Kidney (tissue), 14 donors: ENCODE results near the gene GMIP. TPM values are rescaled to one million over a fixed set of nuclear protein-coding genes. Genes with fewer than 3 reads are reported as not detected.
"Not testable (repeated sequence)": the region's sequence is repeated elsewhere in the genome, so short reads cannot be mapped to it uniquely, and the experiment has no call there.

Source experiments
- DNase-seq, 5 donors: peaks; one replicate each; pipeline ENCODE4 v3.0.0-alpha.2; 2013 to 2020
- FAIRE-seq: peaks from 2 replicates; lab custom pipeline; 2012; peaks lifted over from hg19 to GRCh38; lab: Jason Lieb, UNC
- H3K27ac ChIP-seq, 2 donors: one replicate each; pipeline ENCODE4 v1.7.0; 2013; ENCODE audit warnings: low read depth in 2 of 2, low read length in 2 of 2, inconsistent platforms in 1 of 2
- H3K27me3 ChIP-seq: one replicate; pipeline ENCODE4 v1.7.1; 2013; ENCODE audit warnings: low read length, inconsistent platforms; ENCODE audit not compliant: control insufficient read depth, insufficient read depth
- H3K36me3 ChIP-seq, 3 donors: one replicate each; pipeline versions ENCODE4 v1.7.0 to v1.7.1; 2013; ENCODE audit warnings: low read length in 3 of 3, control low read depth in 1 of 3, inconsistent platforms in 1 of 3; ENCODE audit not compliant: insufficient read depth in 3 of 3, control insufficient read depth in 2 of 3
- H3K4me1 ChIP-seq, 3 donors: one replicate each; pipeline versions ENCODE4 v1.7.0 to v1.7.1; 2013; ENCODE audit warnings: low read length in 3 of 3, inconsistent platforms in 1 of 3, low read depth in 1 of 3; ENCODE audit not compliant: control insufficient read depth in 2 of 3, insufficient read depth in 2 of 3
- H3K4me3 ChIP-seq, 3 donors: one replicate each; pipeline versions ENCODE4 v1.7.0 to v1.8.1; 2013; ENCODE audit warnings: low read length in 3 of 3, control low read depth in 1 of 3, inconsistent platforms in 1 of 3
- H3K9ac ChIP-seq, 3 donors: one replicate each; pipeline versions ENCODE4 v1.7.0 to v1.7.1; 2013; ENCODE audit warnings: low read length in 3 of 3, control low read depth in 1 of 3, inconsistent platforms in 1 of 3
- H3K9me3 ChIP-seq, 3 donors: one replicate each; pipeline versions ENCODE4 v1.7.0 to v1.7.1; 2013; ENCODE audit warnings: low read length in 3 of 3, control low read depth in 1 of 3, inconsistent platforms in 1 of 3; ENCODE audit not compliant: control insufficient read depth in 2 of 3, insufficient read depth in 1 of 3
- intact Hi-C: fragments of 100-400 bp; cut with DNase I; formaldehyde crosslinking; loops from one replicate; pipeline ENCODE4 v1.11.1; 2022
- polyA plus RNA-seq: library from polyadenylated mRNA; stranded (reverse); fragments of 350-450 nt; fragmentation: Illumina TruSeq; extraction: RNeasy Lipid Tissue Mini Kit (QIAGEN cat#74804); gene quantifications from one replicate; pipeline ENCODE4 v1.2.3, GENCODE V29; 2014; ENCODE audit warnings: low read depth, low replicate concordance; ENCODE audit not compliant: insufficient read depth
- total RNA-seq: library from RNA; stranded (reverse); fragmentation: NEBNext Ultra II Directional; extraction: Animal tissue kit (Norgen Biotek cat#: 25700); gene quantifications from one replicate; pipeline ENCODE4 v1.2.1, GENCODE V29; 2021
- TF ChIP-seq, protein P1 (sequence below): IDR thresholded peaks from 3 replicates; pipeline ENCODE4 v1.5.1; 2012; ENCODE audit warnings: mild to moderate bottlenecking, moderate library complexity, borderline replicate concordance; ENCODE audit not compliant: insufficient read depth; ENCODE audit errors: extremely low read depth
- donor health status: control.
- donor health status: control.
- donor health status: control.
- donor health status: control.
- donor health status: control.
- donor health status: DM: yes; HTN: yes; CAD: no.
- donor health status: Normal renal cell carcinoma (clear cell type).

Gene GMIP
- total and polyA plus RNA-seq, 2 donors from 2014 or later = 3.3 to 18.8 TPM

DNA sequence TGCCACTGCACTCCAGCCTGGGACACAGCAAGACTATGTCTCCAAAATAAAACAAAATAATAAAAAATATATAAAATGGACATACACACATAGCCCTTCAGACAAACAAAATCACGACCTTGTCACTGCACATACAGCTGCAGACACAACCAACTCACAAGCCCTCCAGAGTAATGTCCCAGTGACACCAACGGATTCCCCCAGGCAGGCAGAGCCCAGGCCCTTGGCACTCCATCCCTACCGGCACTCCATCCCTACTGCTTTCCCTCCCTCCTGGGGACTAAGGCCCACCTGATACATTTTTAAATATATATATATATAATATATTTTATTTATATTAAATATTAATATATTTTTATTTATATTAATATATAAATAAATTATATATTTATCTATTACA is 43.6 kb upstream of the GMIP start:
- intact Hi-C loops = no loop called here
- Histone ChIP-seq H3K4me1 (no peaks in the 10 kb centered on the region), H3K27ac (no peak overlapping the region), H3K27me3 (no peaks in the 10 kb centered on the region), H3K9me3 (no peaks in the 10 kb centered on the region), H3K36me3 (no peaks in the 10 kb centered on the region), H3K4me3 (no peak overlapping the region), H3K9ac (no peak overlapping the region)
- TF ChIP-seq, protein P1, sequence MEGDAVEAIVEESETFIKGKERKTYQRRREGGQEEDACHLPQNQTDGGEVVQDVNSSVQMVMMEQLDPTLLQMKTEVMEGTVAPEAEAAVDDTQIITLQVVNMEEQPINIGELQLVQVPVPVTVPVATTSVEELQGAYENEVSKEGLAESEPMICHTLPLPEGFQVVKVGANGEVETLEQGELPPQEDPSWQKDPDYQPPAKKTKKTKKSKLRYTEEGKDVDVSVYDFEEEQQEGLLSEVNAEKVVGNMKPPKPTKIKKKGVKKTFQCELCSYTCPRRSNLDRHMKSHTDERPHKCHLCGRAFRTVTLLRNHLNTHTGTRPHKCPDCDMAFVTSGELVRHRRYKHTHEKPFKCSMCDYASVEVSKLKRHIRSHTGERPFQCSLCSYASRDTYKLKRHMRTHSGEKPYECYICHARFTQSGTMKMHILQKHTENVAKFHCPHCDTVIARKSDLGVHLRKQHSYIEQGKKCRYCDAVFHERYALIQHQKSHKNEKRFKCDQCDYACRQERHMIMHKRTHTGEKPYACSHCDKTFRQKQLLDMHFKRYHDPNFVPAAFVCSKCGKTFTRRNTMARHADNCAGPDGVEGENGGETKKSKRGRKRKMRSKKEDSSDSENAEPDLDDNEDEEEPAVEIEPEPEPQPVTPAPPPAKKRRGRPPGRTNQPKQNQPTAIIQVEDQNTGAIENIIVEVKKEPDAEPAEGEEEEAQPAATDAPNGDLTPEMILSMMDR = no peak
- FAIRE-seq = no peak
- DNase-seq = peak in 2 of 5 donors; percentile 27 to 32

DNA sequence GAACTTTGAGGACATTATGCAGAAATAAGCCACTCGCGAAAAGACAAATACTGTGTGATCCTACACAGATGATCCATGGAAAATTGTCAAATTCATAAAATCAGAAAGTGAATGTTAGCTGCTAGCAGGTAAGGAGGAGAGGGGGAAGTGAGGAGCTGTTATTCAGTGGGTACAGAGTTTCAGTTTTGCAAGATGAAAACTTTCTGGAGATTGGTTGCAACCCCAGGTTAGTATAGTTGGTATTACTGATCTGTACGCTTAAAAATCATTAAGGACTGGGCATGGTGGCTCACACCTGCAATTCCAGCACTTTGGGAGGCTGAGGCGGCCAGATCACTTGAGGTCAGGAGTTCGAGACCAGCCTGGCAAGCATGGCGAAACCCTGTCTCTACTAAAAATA is 43.1 kb upstream of the GMIP start:
- DNase-seq = no peak
- H3K4me3 ChIP-seq = no peak overlapping the region
- TF ChIP-seq, protein P1 = no peak
- H3K27ac ChIP-seq = no peak overlapping the region
- FAIRE-seq = no peak
- H3K36me3 ChIP-seq = no peaks in the 10 kb centered on the region
- H3K9me3 ChIP-seq = peaks cover 0 to under 1% (median 0%) of the 10 kb centered on the region in 3 donors
- intact Hi-C loops = no loop called here
- no peaks in the 10 kb centered on the region for H3K4me1 ChIP-seq
- no peaks in the 10 kb centered on the region for H3K27me3 ChIP-seq
- no peak overlapping the region for H3K9ac ChIP-seq

DNA sequence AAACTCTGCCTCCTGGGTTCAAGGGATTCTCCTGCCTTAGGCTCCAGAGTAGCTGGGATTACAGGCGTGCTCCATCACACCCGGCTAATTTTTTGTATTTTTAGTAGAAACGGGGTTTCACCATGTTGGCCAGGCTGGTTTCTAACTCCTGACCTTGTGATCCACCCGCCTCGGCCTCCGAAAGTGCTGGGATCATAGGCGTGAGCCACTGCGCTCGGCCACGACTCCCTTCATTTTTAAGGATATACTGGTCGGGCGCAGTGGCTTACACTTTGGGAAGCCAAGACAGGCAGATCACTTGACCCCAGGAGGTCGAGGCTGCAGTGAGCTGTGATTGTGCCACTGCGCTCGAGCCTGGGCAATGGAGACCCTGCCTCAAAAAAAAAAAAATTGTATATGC is 42.7 kb upstream of the GMIP start:
- H3K36me3 ChIP-seq, intact Hi-C loops, FAIRE-seq: not testable (repeated sequence)

DNA sequence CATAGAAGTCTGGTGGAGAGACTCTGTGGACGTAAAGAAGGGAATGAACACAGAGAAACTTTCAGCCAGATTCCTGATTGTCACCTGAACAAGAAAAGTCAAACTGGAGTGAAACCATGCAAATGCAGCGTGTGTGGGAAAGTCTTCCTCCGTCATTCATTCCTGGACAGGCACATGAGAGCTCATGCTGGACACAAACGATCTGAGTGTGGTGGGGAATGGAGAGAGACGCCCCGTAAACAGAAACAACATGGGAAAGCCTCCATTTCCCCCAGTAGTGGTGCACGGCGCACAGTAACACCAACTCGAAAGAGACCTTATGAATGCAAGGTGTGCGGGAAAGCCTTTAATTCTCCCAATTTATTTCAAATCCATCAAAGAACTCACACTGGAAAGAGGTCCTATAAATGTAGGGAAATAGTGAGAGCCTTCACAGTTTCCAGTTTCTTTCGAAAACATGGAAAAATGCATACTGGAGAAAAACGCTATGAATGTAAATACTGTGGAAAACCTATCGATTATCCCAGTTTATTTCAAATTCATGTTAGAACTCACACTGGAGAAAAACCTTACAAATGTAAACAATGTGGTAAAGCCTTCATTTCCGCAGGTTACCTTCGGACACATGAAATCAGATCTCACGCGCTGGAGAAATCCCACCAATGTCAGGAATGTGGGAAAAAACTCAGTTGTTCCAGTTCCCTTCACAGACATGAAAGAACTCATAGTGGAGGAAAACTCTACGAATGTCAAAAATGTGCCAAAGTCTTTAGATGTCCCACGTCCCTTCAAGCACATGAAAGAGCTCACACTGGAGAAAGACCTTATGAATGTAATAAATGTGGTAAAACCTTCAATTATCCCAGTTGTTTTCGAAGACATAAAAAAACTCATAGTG is 36.0 kb upstream of the GMIP start:
- FAIRE-seq (no peak), DNase-seq (no peak)
- H3K27ac ChIP-seq = no peak overlapping the region
- TF ChIP-seq, protein P1 = no peak
- H3K27me3 ChIP-seq = no peaks in the 10 kb centered on the region
- H3K4me3 ChIP-seq = no peak overlapping the region
- H3K9me3 ChIP-seq = peaks cover 0 to 14% (median 0%) of the 10 kb centered on the region in 3 donors
- H3K4me1 ChIP-seq = no peaks in the 10 kb centered on the region
- H3K36me3 ChIP-seq = peaks cover 7 to 19% (median 13%) of the 10 kb centered on the region in 3 donors
- intact Hi-C loops = no loop called here
- no peak overlapping the region for H3K9ac ChIP-seq

More for the DNA sequence above, 42.7 kb upstream of the GMIP start:
- H3K9ac ChIP-seq, H3K9me3 ChIP-seq, H3K27ac ChIP-seq, H3K4me1 ChIP-seq, H3K4me3 ChIP-seq, H3K27me3 ChIP-seq, DNase-seq: not testable (repeated sequence)
